WTC11 (cell line): Measurements from ENCODE around the gene FAM216A. TPM values are rescaled to one million over a fixed set of nuclear protein-coding genes. Genes with fewer than 3 reads are reported as not detected.
A peak's percentile ranks its signal among the peaks of the same experiment; 100 is the strongest.

Experiments used
- ATAC-seq: fragments of 200-7000 bp; cut with Tn5 transposase; 2 replicates; pipeline ENCODE4 v1.10.0; 2021; ENCODE audit warnings: mild to moderate bottlenecking, moderate library complexity
- CTCF ChIA-PET: fragments of 300-600 bp; sonication (Branson Sonifier 250); formaldehyde crosslinking; loops from one replicate; lab custom pipeline; 2021; ENCODE audit warnings: antibody characterized with exemption; lab: Charles Lee
- POLR2A ChIA-PET: fragments of 350-600 bp; sonication (Branson Sonifier 250); formaldehyde crosslinking; loops from one replicate; lab custom pipeline; 2021; ENCODE audit warnings: antibody characterized with exemption; lab: Charles Lee
- DNase-seq: peaks from one replicate; pipeline ENCODE4 v3.0.0; 2021; ENCODE audit warnings: low spot score
- H3K27ac Mint-ChIP-seq: 2 replicates; pipeline ENCODE4 v1.8.0; 2021; ENCODE audit warnings: mixed read lengths
- H3K27me3 Mint-ChIP-seq: 2 replicates; pipeline ENCODE4 v1.8.0; 2021; ENCODE audit warnings: low read depth, mild to moderate bottlenecking, moderate library complexity, mixed read lengths
- H3K36me3 Mint-ChIP-seq: 2 replicates; pipeline ENCODE4 v1.8.0; 2021; ENCODE audit warnings: mixed read lengths
- H3K4me1 Mint-ChIP-seq: 2 replicates; pipeline ENCODE4 v1.8.0; 2022; ENCODE audit warnings: mixed read lengths
- H3K4me3 Mint-ChIP-seq: 2 replicates; pipeline ENCODE4 v1.8.0; 2021; ENCODE audit warnings: mild to moderate bottlenecking, moderate library complexity, mixed read lengths
- H3K9me3 Mint-ChIP-seq: 2 replicates; pipeline ENCODE4 v1.8.0; 2021; ENCODE audit warnings: mixed read lengths
- AR ChIP-seq: fragments of 250-450 bp; sonication (Bioruptor Pico); IDR thresholded peaks from 2 replicates; pipeline ENCODE4 v1.9.0; 2021; ENCODE audit warnings: mild to moderate bottlenecking
- ARID4B ChIP-seq: sonication (generic); formaldehyde crosslinking; IDR thresholded peaks from 2 replicates; pipeline ENCODE4 v1.8.0; 2023; ENCODE audit warnings: missing genetic modification reagents, mild to moderate bottlenecking, borderline replicate concordance
- CREB1 ChIP-seq: sonication (generic); formaldehyde crosslinking; IDR thresholded peaks from 2 replicates; pipeline ENCODE4 v1.8.0; 2023; ENCODE audit warnings: mild to moderate bottlenecking, missing genetic modification reagents
- CTCF ChIP-seq: fragments of 200-600 bp; IDR thresholded peaks from 2 replicates; pipeline ENCODE4 v1.8.0; 2022; ENCODE audit warnings: antibody characterized with exemption
- E2F5 ChIP-seq: sonication (generic); formaldehyde crosslinking; IDR thresholded peaks from 2 replicates; pipeline ENCODE4 v1.8.1; 2022; ENCODE audit warnings: mild to moderate bottlenecking, moderate library complexity, missing genetic modification reagents
- FOXK1 ChIP-seq: sonication (generic); formaldehyde crosslinking; IDR thresholded peaks from 2 replicates; pipeline ENCODE4 v1.8.0; 2022; ENCODE audit warnings: mild to moderate bottlenecking, moderate library complexity, missing genetic modification reagents
- JAZF1 ChIP-seq: fragments of 250-450 bp; sonication (Bioruptor Pico); IDR thresholded peaks from 2 replicates; pipeline ENCODE4 v1.9.0; 2021; ENCODE audit warnings: moderate library complexity, mild to moderate bottlenecking, inconsistent platforms
- MYBL2 ChIP-seq: sonication (generic); formaldehyde crosslinking; IDR thresholded peaks from 2 replicates; pipeline ENCODE4 v1.8.1; 2023; ENCODE audit warnings: mild to moderate bottlenecking, moderate library complexity, missing genetic modification reagents
- NFATC4 ChIP-seq: fragments of 250-450 bp; sonication (Bioruptor Pico); IDR thresholded peaks from 2 replicates; pipeline ENCODE4 v1.9.0; 2021; ENCODE audit warnings: mild to moderate bottlenecking
- NFYB ChIP-seq: sonication (generic); formaldehyde crosslinking; conservative IDR thresholded peaks from 2 replicates; pipeline ENCODE4 v1.8.0; 2022; ENCODE audit warnings: low read depth, missing genetic modification reagents
- PRRX2 ChIP-seq: fragments of 250-450 bp; sonication (Bioruptor Pico); IDR thresholded peaks from 2 replicates; pipeline ENCODE4 v1.8.0; 2021; ENCODE audit warnings: mild to moderate bottlenecking
- RELA ChIP-seq: sonication (generic); formaldehyde crosslinking; IDR thresholded peaks from 2 replicates; pipeline ENCODE4 v1.8.1; 2022; ENCODE audit warnings: missing genetic modification reagents, mild to moderate bottlenecking, borderline replicate concordance
- RORB ChIP-seq: fragments of 250-450 bp; sonication (Bioruptor Pico); IDR thresholded peaks from 2 replicates; pipeline ENCODE4 v1.9.0; 2021; ENCODE audit warnings: mild to moderate bottlenecking
- SMAD3 ChIP-seq: sonication (generic); formaldehyde crosslinking; IDR thresholded peaks from 2 replicates; pipeline ENCODE4 v1.8.0; 2022; ENCODE audit warnings: missing genetic modification reagents, mild to moderate bottlenecking, borderline replicate concordance
- TCF7 ChIP-seq: sonication (generic); formaldehyde crosslinking; IDR thresholded peaks from 2 replicates; pipeline ENCODE4 v1.8.0; 2022; ENCODE audit warnings: mild to moderate bottlenecking, low read depth, missing genetic modification reagents, moderate library complexity
- TP53 ChIP-seq: sonication (generic); formaldehyde crosslinking; IDR thresholded peaks from 2 replicates; pipeline ENCODE4 v1.8.1; 2023; ENCODE audit warnings: mild to moderate bottlenecking, missing genetic modification reagents
- ZBTB21 ChIP-seq: sonication (generic); formaldehyde crosslinking; IDR thresholded peaks from 2 replicates; pipeline ENCODE4 v1.8.1; 2023; ENCODE audit warnings: mild to moderate bottlenecking, missing genetic modification reagents, borderline replicate concordance
- ZBTB43 ChIP-seq: sonication (generic); formaldehyde crosslinking; IDR thresholded peaks from 2 replicates; pipeline ENCODE4 v1.8.1; 2023; ENCODE audit warnings: mild to moderate bottlenecking, missing genetic modification reagents
- ZNF138 ChIP-seq: sonication (generic); formaldehyde crosslinking; conservative IDR thresholded peaks from 2 replicates; pipeline ENCODE4 v1.8.1; 2022; ENCODE audit warnings: mild to moderate bottlenecking, moderate library complexity, missing genetic modification reagents
- ZNF263 ChIP-seq: sonication (generic); formaldehyde crosslinking; IDR thresholded peaks from 2 replicates; pipeline ENCODE4 v1.8.1; 2022; ENCODE audit warnings: low read depth, mild to moderate bottlenecking, moderate library complexity, missing genetic modification reagents
- ZNF317 ChIP-seq: sonication (generic); formaldehyde crosslinking; IDR thresholded peaks from 2 replicates; pipeline ENCODE4 v1.8.1; 2023; ENCODE audit warnings: low read depth, mild to moderate bottlenecking, moderate library complexity, missing genetic modification reagents, borderline replicate concordance
- ZNF425 ChIP-seq: fragments of 250-450 bp; sonication (Bioruptor Pico); conservative IDR thresholded peaks from 2 replicates; pipeline ENCODE4 v1.9.0; 2021; ENCODE audit warnings: mild to moderate bottlenecking
- ZNF671 ChIP-seq: fragments of 250-450 bp; sonication (Bioruptor Pico); IDR thresholded peaks from 2 replicates; pipeline ENCODE4 v1.8.0; 2021; ENCODE audit warnings: mild to moderate bottlenecking
- total RNA-seq: library from RNA; stranded (reverse); gene quantifications from 3 replicates; pipeline ENCODE4 v1.2.3, GENCODE V29; 2021

Gene FAM216A
- total RNA-seq, 1 experiment from 2014 or later, result 16.9 TPM

GRCh38 chr12:110501752-110502738 lies 33.4 kb downstream of the FAM216A start, which contains the start of the genes RAD9B and VPS29:
Gene RAD9B (plus strand): TSS chr12:110502331. CDS start chr12:110502338, 7 bp downstream.
Gene VPS29 (minus strand): TSS chr12:110502111. CDS start chr12:110502051, 60 bp downstream.
- Mint-ChIP-seq H3K27ac (peak within 1 kb of the TSS; percentile 90), H3K36me3 (peaks cover 8% of the 10 kb centered on the region), H3K4me3 (peak within 1 kb of the TSS; percentile 98), H3K9me3 (peaks cover 7% of the 10 kb centered on the region), H3K27me3 (peaks cover 30% of the 10 kb centered on the region), H3K4me1 (peaks cover 8% of the 10 kb centered on the region)
- ChIA-PET POLR2A (interaction anchor here (2.1 kb wide), 1 partner anchor 33 kb away, joined by 14 read pairs; the partner anchor contains the start of genes FAM216A and GPN3), CTCF (interaction anchor here (0.5 to 1.0 kb wide), 4 partner anchors 37 to 235 kb away, joined by 3 to 6 read pairs (median 4); no protein-coding TSS in a partner anchor)
- peak; percentile 98 for ATAC-seq
- DNase-seq, result peak; percentile 98
- TF ChIP-seq SMAD3 (CRISPR knock-in tag), result peak; percentile 99
- peak; percentile 98 for TF ChIP-seq ZBTB21 (CRISPR knock-in tag)
- TF ChIP-seq NFYB, result peak; percentile 85
- peak; percentile 100 for TF ChIP-seq RELA
- peak; percentile 99 for TF ChIP-seq ZBTB43
- no peak for TF ChIP-seq CTCF
- no peak for TF ChIP-seq ZNF671
- TF ChIP-seq AR (CRISPR knock-in tag), result no peak
- no peak for TF ChIP-seq ZNF425 (CRISPR knock-in tag)
- no peak for TF ChIP-seq RORB
- TF ChIP-seq FOXK1 (CRISPR knock-in tag), result peak; percentile 99
- TF ChIP-seq ZNF317, result peak; percentile 90
- no peak for TF ChIP-seq PRRX2 (CRISPR knock-in tag)
- TF ChIP-seq TCF7 (CRISPR knock-in tag), result peak; percentile 98
- peak; percentile 99 for TF ChIP-seq ZNF138 (CRISPR knock-in tag)
- peak; percentile 100 for TF ChIP-seq ARID4B (CRISPR knock-in tag)
- peak; percentile 99 for TF ChIP-seq TP53 (CRISPR knock-in tag)
- peak; percentile 100 for TF ChIP-seq CREB1 (CRISPR knock-in tag)
- TF ChIP-seq NFATC4 (CRISPR knock-in tag), result no peak
- TF ChIP-seq JAZF1 (CRISPR knock-in tag), result no peak
- TF ChIP-seq MYBL2 (CRISPR knock-in tag), result peak; percentile 99
- TF ChIP-seq E2F5 (CRISPR knock-in tag), result peak; percentile 100
- peak; percentile 88 for TF ChIP-seq ZNF263 (CRISPR knock-in tag)
